ENCODE data around the gene NFX1. TPM values are rescaled to one million over a fixed set of nuclear protein-coding genes. Genes with fewer than 3 reads are reported as not detected.
"Not testable (repeated sequence)": the region's sequence is repeated elsewhere in the genome, so short reads cannot be mapped to it uniquely, and the experiment has no call there.

The NFX1 gene
- total RNA-seq, 2 experiments from 2014 or later = 33.7 to 35.6 TPM

- DNase-seq = no peak
- Mint-ChIP-seq H3K4me3 (no peak overlapping the region), H3K36me3 (ENCODE audit: low read depth) (peaks cover 68% of the 10 kb centered on the region), H3K27me3 (no peaks in the 10 kb centered on the region), H3K27ac (peak overlapping the region; percentile 50), H3K9me3 (no peaks in the 10 kb centered on the region), H3K4me1 (peaks cover 70% of the 10 kb centered on the region)
- ChIA-PET CTCF (interaction anchor here (0.8 kb wide), 1 partner anchor 9 kb away, joined by 4 read pairs; no protein-coding TSS in a partner anchor), POLR2A (interaction anchor here (0.6 kb wide), 1 partner anchor 17 kb away, joined by 3 read pairs; no protein-coding TSS in a partner anchor)
Measured at GRCh38 chr9:33294670-33295432, 4.5 kb downstream of the NFX1 start.

GRCh38 chr9:33295571-33295970 is 5.3 kb downstream of the NFX1 start:
- CTCF ChIA-PET = interaction anchor here (2.5 kb wide), 1 partner anchor 10 kb away, joined by 21 read pairs; no protein-coding TSS in a partner anchor
- no peaks in the 10 kb centered on the region for H3K27me3 Mint-ChIP-seq
- H3K4me3 Mint-ChIP-seq = no peak overlapping the region
- H3K27ac Mint-ChIP-seq = peak overlapping the region; percentile 51
- peaks cover 70% of the 10 kb centered on the region for H3K36me3 Mint-ChIP-seq (ENCODE audit: low read depth)
- no peaks in the 10 kb centered on the region for H3K9me3 Mint-ChIP-seq
- DNase-seq = no peak
- POLR2A ChIA-PET = no interaction called here
- H3K4me1 Mint-ChIP-seq = peaks cover 72% of the 10 kb centered on the region

- peak; percentile 12 for DNase-seq
- Mint-ChIP-seq H3K27me3 (no peaks in the 10 kb centered on the region), H3K4me1 (peaks cover 59% of the 10 kb centered on the region), H3K4me3 (peak overlapping the region; percentile 9), H3K27ac (peak overlapping the region; percentile 52), H3K36me3 (ENCODE audit: low read depth) (peaks cover 66% of the 10 kb centered on the region), H3K9me3 (no peaks in the 10 kb centered on the region)
- CTCF ChIA-PET = interaction anchor here (0.9 to 2.5 kb wide), 4 partner anchors 7 to 23 kb away, joined by 3 to 21 read pairs (median 3); no protein-coding TSS in a partner anchor
- POLR2A ChIA-PET = no interaction called here
Measured at GRCh38 chr9:33297432-33297831, 7.1 kb downstream of the NFX1 start.

- DNase-seq = no peak
- CTCF ChIA-PET = interaction anchor here (1.2 to 1.3 kb wide), 2 partner anchors 12 to 13 kb away, joined by 3 to 7 read pairs; no protein-coding TSS in a partner anchor
- Mint-ChIP-seq H3K27me3 (no peaks in the 10 kb centered on the region), H3K4me3 (no peak overlapping the region), H3K27ac (no peak overlapping the region), H3K9me3 (no peaks in the 10 kb centered on the region), H3K36me3 (ENCODE audit: low read depth) (peaks cover 56% of the 10 kb centered on the region), H3K4me1 (peaks cover 42% of the 10 kb centered on the region)
- POLR2A ChIA-PET = no interaction called here
Measured at GRCh38 chr9:33300546-33300945, 10.2 kb downstream of the NFX1 start.

GRCh38 chr9:33304362-33304761 is 14.0 kb downstream of the NFX1 start:
- H3K27me3 Mint-ChIP-seq = no peaks in the 10 kb centered on the region
- peaks cover 13% of the 10 kb centered on the region for H3K4me1 Mint-ChIP-seq
- ChIA-PET POLR2A (no interaction called here), CTCF (interaction anchor here (0.6 to 1.4 kb wide), 5 partner anchors 8 to 520 kb away, joined by 3 to 4 read pairs (median 3); partner anchors contain the start of gene NFX1)
- H3K4me3 Mint-ChIP-seq = no peak overlapping the region
- no peak overlapping the region for H3K27ac Mint-ChIP-seq
- DNase-seq = no peak
- H3K9me3 Mint-ChIP-seq = no peaks in the 10 kb centered on the region
- peaks cover 41% of the 10 kb centered on the region for H3K36me3 Mint-ChIP-seq (ENCODE audit: low read depth)

- peak; percentile 26 for DNase-seq
- no peaks in the 10 kb centered on the region for H3K9me3 Mint-ChIP-seq
- H3K36me3 Mint-ChIP-seq (ENCODE audit: low read depth) = peaks cover 37% of the 10 kb centered on the region
- H3K27ac Mint-ChIP-seq = no peak overlapping the region
- H3K4me3 Mint-ChIP-seq = no peak overlapping the region
- H3K4me1 Mint-ChIP-seq = peaks cover 10% of the 10 kb centered on the region
- no peaks in the 10 kb centered on the region for H3K27me3 Mint-ChIP-seq
- POLR2A ChIA-PET = no interaction called here
- CTCF ChIA-PET = interaction anchor here (0.5 to 0.6 kb wide), 2 partner anchors 132 to 671 kb away, joined by 3 read pairs; no protein-coding TSS in a partner anchor
Measured at GRCh38 chr9:33306037-33306436, 15.7 kb downstream of the NFX1 start.

DNA sequence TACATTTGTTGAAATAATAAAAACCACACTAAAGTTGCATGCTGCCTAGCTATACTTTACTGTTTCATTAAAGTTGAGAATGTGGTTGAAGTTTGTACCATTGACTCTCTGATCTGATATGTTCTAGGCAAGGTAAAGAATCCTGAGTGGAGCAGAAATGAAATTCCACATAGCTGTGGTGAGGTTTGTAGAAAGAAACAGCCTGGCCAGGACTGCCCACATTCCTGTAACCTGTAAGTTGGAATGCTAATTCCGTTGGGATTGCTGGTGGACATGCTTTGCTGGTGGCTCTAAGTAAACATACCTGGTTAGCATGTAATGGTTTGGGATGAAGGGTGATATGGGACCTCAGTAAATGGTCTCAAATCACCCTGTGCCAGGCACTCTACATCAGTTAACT is 16.8 kb downstream of the NFX1 start:
- Mint-ChIP-seq H3K36me3 (ENCODE audit: low read depth) (peaks cover 43% of the 10 kb centered on the region), H3K27ac (no peak overlapping the region), H3K9me3 (no peaks in the 10 kb centered on the region), H3K4me1 (peaks cover 10% of the 10 kb centered on the region), H3K4me3 (no peak overlapping the region), H3K27me3 (no peaks in the 10 kb centered on the region)
- ChIA-PET POLR2A (no interaction called here), CTCF (no interaction called here)
- no peak for DNase-seq

GRCh38 chr9:33309903-33310302 is 19.6 kb downstream of the NFX1 start:
- H3K4me1 Mint-ChIP-seq = peaks cover 6% of the 10 kb centered on the region
- POLR2A ChIA-PET = no interaction called here
- no peaks in the 10 kb centered on the region for H3K27me3 Mint-ChIP-seq
- H3K4me3 Mint-ChIP-seq = no peak overlapping the region
- CTCF ChIA-PET = interaction anchor here (0.7 to 2.1 kb wide), 4 partner anchors 10 to 23 kb away, joined by 3 to 7 read pairs (median 4); partner anchors contain the start of gene NFX1
- H3K9me3 Mint-ChIP-seq = no peaks in the 10 kb centered on the region
- DNase-seq = no peak
- peaks cover 54% of the 10 kb centered on the region for H3K36me3 Mint-ChIP-seq (ENCODE audit: low read depth)
- H3K27ac Mint-ChIP-seq = no peak overlapping the region

GRCh38 chr9:33310748-33311147 is 20.4 kb downstream of the NFX1 start:
- DNase-seq = no peak
- ChIA-PET POLR2A (no interaction called here), CTCF (interaction anchor here (0.9 to 2.1 kb wide), 3 partner anchors 9 to 24 kb away, joined by 3 to 7 read pairs (median 4); no protein-coding TSS in a partner anchor)
- Mint-ChIP-seq H3K4me3 (no peak overlapping the region), H3K9me3 (no peaks in the 10 kb centered on the region), H3K27ac (no peak overlapping the region), H3K27me3 (no peaks in the 10 kb centered on the region), H3K36me3 (ENCODE audit: low read depth) (peaks cover 60% of the 10 kb centered on the region), H3K4me1 (peaks cover 6% of the 10 kb centered on the region)

DNA sequence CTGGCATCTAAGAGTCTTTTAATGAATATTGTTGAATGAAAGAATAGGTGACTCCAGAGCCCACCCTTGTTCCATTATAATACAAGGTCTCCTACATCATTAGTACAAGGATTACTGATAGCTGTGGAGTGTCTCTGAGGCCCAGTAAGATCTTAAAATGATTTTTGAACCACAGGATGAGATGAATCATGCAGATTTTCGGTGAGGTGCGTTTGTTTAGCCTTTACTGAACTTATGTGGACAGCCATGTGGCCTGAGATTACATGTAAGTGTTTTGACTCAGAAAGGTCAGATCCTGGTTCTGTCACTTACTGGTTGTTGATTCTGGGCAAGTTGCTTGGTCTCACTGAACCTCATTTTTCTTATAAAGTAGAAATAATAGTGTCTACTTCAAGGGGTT is 21.6 kb downstream of the NFX1 start:
- ChIA-PET POLR2A (interaction anchor here (0.6 to 0.8 kb wide), 2 partner anchors 17 to 22 kb away, joined by 3 read pairs; partner anchors contain the start of gene NFX1), CTCF (interaction anchor here (1.3 kb wide), 1 partner anchor 10 kb away, joined by 5 read pairs; no protein-coding TSS in a partner anchor)
- Mint-ChIP-seq H3K4me1 (peaks cover 4% of the 10 kb centered on the region), H3K4me3 (no peak overlapping the region), H3K27me3 (no peaks in the 10 kb centered on the region), H3K36me3 (ENCODE audit: low read depth) (peaks cover 69% of the 10 kb centered on the region), H3K27ac (peak overlapping the region; percentile 5), H3K9me3 (no peaks in the 10 kb centered on the region)
- no peak for DNase-seq

GRCh38 chr9:33315371-33315770 is 25.1 kb downstream of the NFX1 start:
- Mint-ChIP-seq H3K27ac (no peak overlapping the region), H3K27me3 (no peaks in the 10 kb centered on the region), H3K4me3 (no peak overlapping the region), H3K9me3 (no peaks in the 10 kb centered on the region), H3K36me3 (ENCODE audit: low read depth) (peaks cover 70% of the 10 kb centered on the region), H3K4me1 (peaks cover 2% of the 10 kb centered on the region)
- DNase-seq = no peak
- CTCF ChIA-PET = interaction anchor here (0.6 to 1.2 kb wide), 5 partner anchors 11 to 789 kb away, joined by 3 read pairs; partner anchors contain the start of gene RIGI
- POLR2A ChIA-PET = interaction anchor here (0.6 kb wide), 1 partner anchor 799 kb away, joined by 3 read pairs; no protein-coding TSS in a partner anchor

DNA sequence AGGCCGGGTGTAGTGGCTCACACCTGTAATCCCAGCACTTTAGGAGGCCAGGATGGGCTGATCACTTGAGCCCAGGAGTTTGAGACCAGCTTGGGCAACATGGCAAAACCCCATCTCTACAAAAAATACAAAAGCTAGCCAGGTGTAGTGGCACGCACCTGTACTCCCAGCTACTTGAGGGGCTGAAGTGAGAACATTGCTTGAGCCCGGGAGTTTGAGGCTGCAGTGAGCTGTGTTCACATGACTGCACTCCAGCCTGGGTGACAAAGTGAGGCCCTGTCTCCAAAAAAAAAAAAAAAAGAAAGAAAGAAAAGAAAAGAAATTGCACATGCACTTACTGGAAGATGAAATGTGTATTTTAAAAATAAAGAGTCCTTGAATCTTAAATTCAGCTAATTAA is 26.8 kb downstream of the NFX1 start:
- not testable (repeated sequence) for H3K27ac Mint-ChIP-seq

GRCh38 chr9:33318225-33318624 is 27.9 kb downstream of the NFX1 start:
- ChIA-PET CTCF (interaction anchor here (0.6 kb wide), 2 partner anchors 191 to 877 kb away, joined by 3 to 4 read pairs; no protein-coding TSS in a partner anchor), POLR2A (no interaction called here)
- peaks cover 66% of the 10 kb centered on the region for H3K36me3 Mint-ChIP-seq (ENCODE audit: low read depth)
- no peaks in the 10 kb centered on the region for H3K27me3 Mint-ChIP-seq
- H3K4me1 Mint-ChIP-seq = no peaks in the 10 kb centered on the region
- H3K9me3 Mint-ChIP-seq = no peaks in the 10 kb centered on the region
- DNase-seq = no peak
- no peak overlapping the region for H3K4me3 Mint-ChIP-seq
- H3K27ac Mint-ChIP-seq = no peak overlapping the region

More for the DNA sequence above, 26.8 kb downstream of the NFX1 start:
- CTCF ChIA-PET = interaction anchor here (0.8 to 1.4 kb wide), 2 partner anchors 11 to 30 kb away, joined by 3 read pairs; no protein-coding TSS in a partner anchor
- DNase-seq, H3K4me3 Mint-ChIP-seq, H3K27me3 Mint-ChIP-seq, H3K9me3 Mint-ChIP-seq, H3K4me1 Mint-ChIP-seq, POLR2A ChIA-PET: not testable (repeated sequence)
- H3K36me3 Mint-ChIP-seq (ENCODE audit: low read depth) = peaks cover 66% of the 10 kb centered on the region
